K562 (cell line): ENCODE results near the gene GPHA2. TPM values are rescaled to one million over a fixed set of nuclear protein-coding genes. Genes with fewer than 3 reads are reported as not detected.

ENCODE experiments used
- ATAC-seq: fragments of 200-7000 bp; cut with Tn5 transposase; 3 replicates; pipeline ENCODE4 v1.9.1; 2020; ENCODE audit warnings: moderate library complexity
- BruUV-seq: library from RNA; stranded (reverse); fragments of 400-500 nt; replicated peaks from 2 replicates; lab custom pipeline; 2021; lab: Mats Ljungman, UMichigan
- CTCF ChIA-PET: fragments of 300-600 bp; formaldehyde crosslinking; extraction: SDS; loops from one replicate; lab custom pipeline; 2021; ENCODE audit warnings: low intra/inter-chr PET ratio; lab: Yijun Ruan, JAX
- POLR2A ChIA-PET: fragments of 300-600, 350-650 bp; sonication (Branson Sonifier 250); formaldehyde crosslinking; extraction: SDS; loops from one replicate; lab custom pipeline; 2021; ENCODE audit warnings: antibody characterized with exemption, inconsistent platforms; lab: Yijun Ruan, JAX
- DNase-seq, 4 experiments: peaks; one replicate each; pipeline versions ENCODE4 v3.0.0 to v3.0.0-alpha.2; 2011 to 2018; ENCODE audit warnings: low spot score in 3 of 4, mixed read lengths in 3 of 4; ENCODE audit errors: extremely low read depth in 1 of 4
- FAIRE-seq: peaks from 2 replicates; lab custom pipeline; 2011; peaks lifted over from hg19 to GRCh38; lab: Jason Lieb, UNC
- H2AFZ ChIP-seq: 2 replicates; pipeline ENCODE4 v1.6.0; 2011; ENCODE audit warnings: low read depth, low read length, control low read depth, inconsistent platforms
- H3K27ac ChIP-seq: fragments of 200-600 bp; 3 replicates; pipeline ENCODE4 v1.8.0; 2011; ENCODE audit warnings: low read depth, mild to moderate bottlenecking, control low read depth, inconsistent platforms, low read length, moderate library complexity, mixed read lengths; ENCODE audit errors: extremely low read depth
- H3K27me3 ChIP-seq, 2 experiments: fragments of 300-600 bp in 1 of 2; 2 replicates in 1 of 2; 3 replicates in 1 of 2; pipeline versions ENCODE4 v1.6.0 to v1.8.0; 2011; ENCODE audit warnings: inconsistent platforms in 2 of 2, low read length in 2 of 2, mild to moderate bottlenecking in 1 of 2, mixed read lengths in 1 of 2, moderate library complexity in 1 of 2; ENCODE audit not compliant: control insufficient read depth in 2 of 2, insufficient read depth in 2 of 2
- H3K36me3 ChIP-seq: fragments of 300-600 bp; 3 replicates; pipeline ENCODE4 v1.8.0; 2011; ENCODE audit warnings: mild to moderate bottlenecking, low read length, inconsistent platforms; ENCODE audit not compliant: control insufficient read depth, insufficient read depth
- H3K4me1 ChIP-seq, 2 experiments: fragments of 200-600 bp in 1 of 2; replicated peaks in 1 of 2; 2 replicates in 1 of 2; 3 replicates in 1 of 2; pipeline versions ENCODE4 v1.5.1 to v1.8.0; 2011; ENCODE audit warnings: inconsistent platforms in 2 of 2, low read length in 2 of 2, mild to moderate bottlenecking in 1 of 2, mixed read lengths in 1 of 2, moderate library complexity in 1 of 2; ENCODE audit not compliant: control insufficient read depth in 2 of 2, insufficient read depth in 2 of 2
- H3K4me2 ChIP-seq: 2 replicates; pipeline ENCODE4 v1.6.1; 2011; ENCODE audit warnings: low read length, control low read depth, inconsistent platforms, mixed read lengths; ENCODE audit not compliant: insufficient read depth
- H3K4me3 ChIP-seq: fragments of 200-600 bp; sonication (generic), shearing (Covaris generic); 2 replicates; pipeline ENCODE4 v1.5.1; 2016; ENCODE audit warnings: control low read depth, inconsistent platforms
- H3K79me2 ChIP-seq: fragments of 200-600 bp; 3 replicates; pipeline ENCODE4 v1.8.0; 2011; ENCODE audit warnings: low read length, inconsistent platforms; ENCODE audit not compliant: control insufficient read depth, insufficient read depth
- H3K9ac ChIP-seq, 2 experiments: 2 replicates each; pipeline versions ENCODE4 v1.6.0 to v1.6.1; 2011; ENCODE audit warnings: low read depth in 2 of 2, low read length in 2 of 2, control low read depth in 1 of 2, inconsistent platforms in 1 of 2, mild to moderate bottlenecking in 1 of 2, mixed read lengths in 1 of 2; ENCODE audit not compliant: insufficient read depth in 1 of 2
- H3K9me1 ChIP-seq: one replicate; pipeline ENCODE4 v1.6.0; 2011; ENCODE audit warnings: inconsistent platforms, mild to moderate bottlenecking, low read length, moderate library complexity; ENCODE audit not compliant: control insufficient read depth, insufficient read depth
- H3K9me3 ChIP-seq: replicated peaks from 2 replicates; pipeline ENCODE4 v1.5.1; 2011; ENCODE audit warnings: low read depth, low read length, inconsistent platforms; ENCODE audit not compliant: control insufficient read depth, insufficient read depth
- H4K20me1 ChIP-seq: replicated peaks from 2 replicates; pipeline ENCODE4 v1.6.1; 2011; ENCODE audit warnings: low read length, inconsistent platforms, mixed read lengths; ENCODE audit not compliant: control insufficient read depth, insufficient read depth
- C11orf30 ChIP-seq: fragments of 450-650 bp; IDR thresholded peaks from 2 replicates; pipeline ENCODE4 v1.6.1; 2016; ENCODE audit warnings: low read depth, mild to moderate bottlenecking
- CHAMP1 ChIP-seq: fragments of 450-650 bp; IDR thresholded peaks from 2 replicates; pipeline ENCODE4 v1.6.1; 2016; ENCODE audit warnings: mild to moderate bottlenecking
- COPS2 ChIP-seq: fragments of 450-650 bp; conservative IDR thresholded peaks from 2 replicates; pipeline ENCODE4 v1.6.1; 2016; ENCODE audit warnings: mild to moderate bottlenecking, moderate library complexity
- EP300 ChIP-seq: IDR thresholded peaks from 2 replicates; pipeline ENCODE4 v1.6.1; 2012; ENCODE audit warnings: low read length, improper control_type of control experiment
- FOS ChIP-seq: IDR thresholded peaks from 3 replicates; pipeline ENCODE4 v1.6.1; 2011; ENCODE audit not compliant: insufficient read length; ENCODE audit errors: extremely low read depth
- GTF2E2 ChIP-seq: fragments of 200-800 bp; sonication (Bioruptor generic); IDR thresholded peaks from 2 replicates; pipeline ENCODE4 v1.6.1; 2016; ENCODE audit warnings: missing genetic modification characterization, missing compliant biosample characterization
- HDAC1 ChIP-seq, 2 experiments: fragments of 450-650 bp; IDR thresholded peaks; 2 replicates each; pipeline ENCODE4 v1.6.1; 2016 to 2017; ENCODE audit warnings: inconsistent platforms in 1 of 2, mild to moderate bottlenecking in 1 of 2, moderate library complexity in 1 of 2
- HEY1 ChIP-seq: fragments of 250-450 bp; sonication (Bioruptor Pico); IDR thresholded peaks from 2 replicates; pipeline ENCODE4 v1.5.0; 2020; ENCODE audit warnings: mild to moderate bottlenecking, moderate library complexity, borderline replicate concordance
- IRF1 ChIP-seq: sonication (generic); formaldehyde crosslinking; IDR thresholded peaks from 2 replicates; pipeline ENCODE4 v1.8.0; 2022; ENCODE audit warnings: missing genetic modification reagents, mild to moderate bottlenecking, borderline replicate concordance
- KDM2B ChIP-seq: fragments of 250-450 bp; sonication (Bioruptor Pico); IDR thresholded peaks from 2 replicates; pipeline ENCODE4 v1.8.0; 2021; ENCODE audit warnings: mild to moderate bottlenecking, moderate library complexity
- MLX ChIP-seq, 2 experiments: fragments of 450-650 bp in 1 of 2; sonication (generic) in 1 of 2; formaldehyde crosslinking; conservative IDR thresholded peaks; 2 replicates each; pipeline versions ENCODE4 v1.4.0 to v1.8.1; 2020 to 2022; ENCODE audit warnings: mild to moderate bottlenecking in 1 of 2, missing genetic modification reagents in 1 of 2
- NONO ChIP-seq, 2 experiments: fragments of 200-400 bp in 1 of 2; fragments of 450-650 bp in 1 of 2; formaldehyde crosslinking in 1 of 2; IDR thresholded peaks; 2 replicates each; pipeline ENCODE4 v1.6.1; 2017; ENCODE audit warnings: low read depth in 2 of 2, mild to moderate bottlenecking in 2 of 2, moderate library complexity in 2 of 2, low read length in 1 of 2
- SP1 ChIP-seq: sonication (generic); formaldehyde crosslinking; IDR thresholded peaks from 2 replicates; pipeline ENCODE4 v1.8.1; 2022; ENCODE audit warnings: mild to moderate bottlenecking, missing genetic modification reagents
- USF1 ChIP-seq: sonication (generic); formaldehyde crosslinking; IDR thresholded peaks from 2 replicates; pipeline ENCODE4 v1.9.0; 2022; ENCODE audit warnings: mild to moderate bottlenecking, missing genetic modification reagents
- ZEB2 ChIP-seq: fragments of 450-650 bp; IDR thresholded peaks from 2 replicates; pipeline ENCODE4 v1.6.1; 2016
- ZNF174 ChIP-seq: fragments of 250-450 bp; sonication (Bioruptor Pico); IDR thresholded peaks from 2 replicates; pipeline ENCODE4 v1.4.0; 2020; ENCODE audit warnings: mild to moderate bottlenecking
- WGBS: fragments of 100-300 bp; shearing (Covaris generic); methylation state at CpG from one replicate; pipeline ENCODE4 v1.1.6; 2016; ENCODE audit warnings: low coverage, mixed read lengths; ENCODE audit not compliant: insufficient coverage; ENCODE audit errors: missing lambda C conversion rate; 5-methylcytosine and 5-hydroxymethylcytosine counted together
- in situ Hi-C: fragments of 300-500 bp; cut with MboI; formaldehyde crosslinking; loops from 4 replicates; pipeline ENCODE4 v1.15.0; 2018; ENCODE audit warnings: inconsistent platforms, mixed read lengths
- intact Hi-C: fragments of 100-400 bp; cut with micrococcal nuclease; formaldehyde crosslinking; loops from 2 replicates; pipeline ENCODE4 v1.14.2; 2022
- polyA plus RNA-seq, 8 experiments: library from polyadenylated mRNA; depleted of rRNA in 4 of 8; stranded (reverse) in 5 of 8; unstranded in 3 of 8; fragments of >200 nt; fragmentation: Nextera tagmentation in 2 of 8; fragmentation: Illumina TruSeq in 1 of 8; extraction: Ambion mirVana in 2 of 8; extraction: Trizol in 1 of 8; gene quantifications; 2 replicates each; pipeline versions ENCODE4 v1.2.1 to v1.2.3, GENCODE V29; 2011 to 2014; ENCODE audit warnings: inconsistent platforms in 1 of 8, missing spikeins in 1 of 8
- total RNA-seq, 7 experiments: library from RNA; depleted of rRNA in 6 of 7; stranded (reverse); fragments of >200 nt in 6 of 7; fragmentation: Illumina TruSeq in 2 of 7; extraction: Trizol in 2 of 7; gene quantifications; 2 replicates each; pipeline versions ENCODE4 v1.2.1 to v1.2.3, GENCODE V29; 2011 to 2021; ENCODE audit warnings: low replicate concordance in 1 of 7

GPHA2 gene
- total and polyA plus RNA-seq, 9 of the 15 experiments (the other 6 are each of a cell fraction or from before 2014, with no cell fraction given) = 0.17 to 0.22 TPM; not detected in 7

- intact Hi-C loops = no loop called here
- FAIRE-seq = no peak
- H3K4me3 ChIP-seq = no peak overlapping the region
- TF ChIP-seq NONO (IDR thresholded peaks at IDR 0.05; ENCODE audit: low read depth in 2 of 2, low read length in 1 of 2) = no peak
- TF ChIP-seq SP1 (CRISPR knock-in tag) = no peak
- TF ChIP-seq FOS = no peak
- TF ChIP-seq COPS2 = no peak
- TF ChIP-seq EP300 = no peak
- no peak for TF ChIP-seq ZNF174
- no peak for TF ChIP-seq GTF2E2 (tag)
- no peak for TF ChIP-seq CHAMP1
- TF ChIP-seq IRF1 (CRISPR knock-in tag) = no peak
- no peak for TF ChIP-seq MLX (CRISPR knock-in tag; conservative IDR thresholded peaks at IDR 0.05)
- TF ChIP-seq HDAC1 (IDR thresholded peaks at IDR 0.05) = no peak
- no peak for TF ChIP-seq C11orf30
- no peak for TF ChIP-seq HEY1 (CRISPR knock-in tag)
- TF ChIP-seq ZEB2 = no peak
- TF ChIP-seq KDM2B (CRISPR knock-in tag) = no peak
- TF ChIP-seq USF1 = no peak
- TF ChIP-seq, all 486 proteins: peak for 0
- BruUV-seq = no TSS peak
- no peaks in the 10 kb centered on the region for H3K9me3 ChIP-seq
- no peak overlapping the region for H3K4me2 ChIP-seq
- WGBS = 93% methylated on average over 5 of the region's 6 CpGs
- in situ Hi-C loops = no loop called here
- POLR2A ChIA-PET = interaction anchor here (0.6 to 1.4 kb wide), 2 partner anchors 12 to 960 kb away, joined by 4 read pairs; partner anchors contain the start of gene CCDC85B
- H3K27ac ChIP-seq = no peak overlapping the region
- H2AFZ ChIP-seq = no peak overlapping the region
- no peaks in the 10 kb centered on the region for H3K79me2 ChIP-seq
- no peaks in the 10 kb centered on the region for H3K9me1 ChIP-seq
- peaks cover 7% of the 10 kb centered on the region; the same call in 1 of the 3 replicates for H3K36me3 ChIP-seq
- no peaks in the 10 kb centered on the region for H3K27me3 ChIP-seq
- no peaks in the 10 kb centered on the region; the same call in 1 of the 2 replicates for H4K20me1 ChIP-seq
- CTCF ChIA-PET = no interaction called here
- DNase-seq (no peak), ATAC-seq (no peak)
- H3K9ac ChIP-seq = no peak overlapping the region
- H3K4me1 ChIP-seq = peaks cover 2 to 36% of the 10 kb centered on the region in 2 experiments; a peak in 4 of 5 replicates
Measured at GRCh38 chr11:64930340-64930739, 5.4 kb downstream of the GPHA2 start.
